Stimulated activated CD4-positive, alpha-beta T cell treated with anti-CD3 and anti-CD28 coated beads, TNF-alpha, amount 100 ng/mL, for 1 hour (primary cell): Measurements from ENCODE around the gene ASPHD2.

Experiments used
- DNase-seq, 3 donors: peaks; one replicate each; pipeline ENCODE4 v3.0.0-alpha.2; 2020; ENCODE audit warnings: low read depth in 3 of 3, low spot score in 1 of 3

Gene ASPHD2

GRCh38 chr22:26445577-26446275, 16.7 kb downstream of the ASPHD2 start:
- no peak for DNase-seq

- DNase-seq: no peak
Measured at GRCh38 chr22:26446808-26447515, 17.9 kb downstream of the ASPHD2 start.

- DNase-seq: no peak
Measured at GRCh38 chr22:26447584-26448329, 18.7 kb downstream of the ASPHD2 start.

GRCh38 chr22:26448334-26448733, 19.3 kb downstream of the ASPHD2 start:
- DNase-seq: no peak

- DNase-seq: no peak
Measured at GRCh38 chr22:26448941-26449340, 19.9 kb downstream of the ASPHD2 start.

- DNase-seq: no peak
Measured at GRCh38 chr22:26450453-26451185, 21.6 kb downstream of the ASPHD2 start.

- no peak for DNase-seq
Measured at GRCh38 chr22:26452236-26453016, 23.4 kb downstream of the ASPHD2 start.

- DNase-seq: no peak
Measured at GRCh38 chr22:26453216-26453615, 24.2 kb downstream of the ASPHD2 start.

GRCh38 chr22:26453812-26454500, 24.9 kb downstream of the ASPHD2 start:
- no peak for DNase-seq

GRCh38 chr22:26457661-26458272, 28.7 kb downstream of the ASPHD2 start:
- no peak for DNase-seq

GRCh38 chr22:26460202-26460601, 31.1 kb downstream of the ASPHD2 start:
- DNase-seq: no peak

- peak in 1 of 3 donors; percentile 29 for DNase-seq
Measured at GRCh38 chr22:26461188-26461810, 32.2 kb downstream of the ASPHD2 start.

GRCh38 chr22:26462051-26462450, 33.0 kb downstream of the ASPHD2 start:
- no peak for DNase-seq

GRCh38 chr22:26462641-26463040, 33.6 kb downstream of the ASPHD2 start:
- DNase-seq: no peak

- DNase-seq: no peak
Measured at GRCh38 chr22:26463101-26463661, 34.1 kb downstream of the ASPHD2 start.

GRCh38 chr22:26463688-26464087, 34.6 kb downstream of the ASPHD2 start:
- DNase-seq: no peak

GRCh38 chr22:26464312-26464711, 35.3 kb downstream of the ASPHD2 start:
- DNase-seq: no peak

GRCh38 chr22:26466196-26466595, 37.1 kb downstream of the ASPHD2 start:
- no peak for DNase-seq

- no peak for DNase-seq
Measured at GRCh38 chr22:26470807-26471206, 41.7 kb downstream of the ASPHD2 start.
